OCI-LY1 (cell line): Measurements from ENCODE around the gene SLTM.
"Not testable (repeated sequence)": the region's sequence is repeated elsewhere in the genome, so short reads cannot be mapped to it uniquely, and the experiment has no call there.

Source experiments
- H2AFZ ChIP-seq: fragments of 200-600 bp; sonication (generic), shearing (Covaris generic); 2 replicates; pipeline ENCODE4 v1.6.0; 2014; ENCODE audit warnings: antibody characterized with exemption, mild to moderate bottlenecking, low read length
- H3F3A ChIP-seq: fragments of 200-600 bp; sonication (generic), shearing (Covaris generic); 2 replicates; pipeline ENCODE4 v1.6.0; 2014; ENCODE audit warnings: mild to moderate bottlenecking, antibody characterized with exemption, low read length, moderate library complexity; ENCODE audit not compliant: insufficient read depth
- H3K27ac ChIP-seq: fragments of 200-600 bp; sonication (generic); 2 replicates; pipeline ENCODE4 v1.5.1; 2014; ENCODE audit warnings: low read length, mixed run types, mild to moderate bottlenecking, low read depth; ENCODE audit not compliant: poor library complexity, severe bottlenecking
- H3K27me3 ChIP-seq: fragments of 200-600 bp; sonication (generic); 2 replicates; pipeline ENCODE4 v1.6.0; 2014; ENCODE audit warnings: antibody characterized with exemption, mild to moderate bottlenecking, low read length, moderate library complexity; ENCODE audit not compliant: insufficient read depth
- H3K36me3 ChIP-seq: fragments of 200-600 bp; sonication (generic); 2 replicates; pipeline ENCODE4 v1.6.1; 2014; ENCODE audit warnings: mild to moderate bottlenecking, antibody characterized with exemption, low read length, moderate library complexity, mixed read lengths; ENCODE audit not compliant: insufficient read depth
- H3K4me1 ChIP-seq: fragments of 200-600 bp; sonication (generic); 2 replicates; pipeline ENCODE4 v1.5.1; 2014; ENCODE audit warnings: mild to moderate bottlenecking, low read length, moderate library complexity; ENCODE audit not compliant: insufficient read depth, severe bottlenecking
- H3K4me2 ChIP-seq: fragments of 200-600 bp; sonication (generic), shearing (Covaris generic); 2 replicates; pipeline ENCODE4 v1.6.1; 2014; ENCODE audit warnings: low read length
- H3K4me3 ChIP-seq: fragments of 200-600 bp; sonication (generic); 2 replicates; pipeline ENCODE4 v1.5.1; 2014; ENCODE audit warnings: low read length, low read depth, mild to moderate bottlenecking, mixed read lengths; ENCODE audit not compliant: poor library complexity, severe bottlenecking
- H3K79me2 ChIP-seq: fragments of 200-600 bp; shearing (Covaris generic); 2 replicates; pipeline ENCODE4 v1.6.1; 2016; ENCODE audit warnings: mixed run types, low read length, mixed read lengths; ENCODE audit not compliant: insufficient read depth
- H3K9ac ChIP-seq: fragments of 200-600 bp; sonication (generic), shearing (Covaris generic); 2 replicates; pipeline ENCODE4 v1.6.1; 2014; ENCODE audit warnings: mild to moderate bottlenecking, low read length, mixed read lengths
- H3K9me2 ChIP-seq: fragments of 200-600 bp; sonication (generic), shearing (Covaris generic); 2 replicates; pipeline ENCODE4 v1.6.1; 2014; ENCODE audit warnings: low read depth, mild to moderate bottlenecking, low read length, mixed read lengths
- H3K9me3 ChIP-seq: fragments of 200-600 bp; shearing (Covaris generic); 2 replicates; pipeline ENCODE4 v1.6.1; 2014; ENCODE audit warnings: low read length, mixed read lengths
- H4K20me1 ChIP-seq: fragments of 200-600 bp; sonication (generic), shearing (Covaris generic); 2 replicates; pipeline ENCODE4 v1.6.0; 2016; ENCODE audit warnings: mild to moderate bottlenecking, low read length; ENCODE audit not compliant: insufficient read depth
- EZH2 ChIP-seq: fragments of 200-600 bp; sonication (generic), shearing (Covaris generic); IDR thresholded peaks from 2 replicates; pipeline ENCODE4 v1.8.0; 2017; ENCODE audit warnings: borderline replicate concordance, mixed run types, mild to moderate bottlenecking, antibody characterized with exemption, low read length, moderate library complexity, mixed read lengths
- TF ChIP-seq, protein P1 (sequence below): fragments of 200-600 bp; sonication (generic), shearing (Covaris generic); IDR thresholded peaks from 2 replicates; pipeline ENCODE4 v1.5.1; 2017; ENCODE audit warnings: mild to moderate bottlenecking, antibody characterized with exemption, low read length, moderate library complexity, mixed read lengths

Gene SLTM

DNA sequence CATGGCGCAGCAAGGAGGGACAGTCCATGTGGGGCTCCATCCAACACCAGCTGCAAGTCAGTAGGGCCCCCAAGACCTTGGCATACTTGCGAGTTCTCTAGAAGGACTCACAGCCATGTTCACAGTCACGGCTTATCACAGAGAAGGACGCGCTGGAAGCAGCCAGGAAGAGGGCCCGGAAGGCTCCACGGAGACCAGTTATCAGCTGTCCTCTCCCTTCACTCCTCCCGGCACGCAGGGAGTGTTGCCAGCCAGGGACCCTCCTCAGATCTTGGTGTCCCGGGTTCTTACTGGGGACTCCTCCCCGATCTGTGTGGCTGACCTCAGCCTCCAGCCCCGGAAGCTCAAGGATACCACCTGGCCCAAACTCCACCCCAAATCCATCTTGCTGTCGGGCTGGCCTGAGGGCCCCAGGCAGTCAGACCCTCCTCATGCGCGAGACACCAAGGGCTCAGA, 68.0 kb downstream of the SLTM start:
- Histone ChIP-seq H2AFZ (no peak overlapping the region), H3K4me1 (peaks cover 17% of the 10 kb centered on the region), H3F3A (no peaks in the 10 kb centered on the region), H3K9me2 (no peaks in the 10 kb centered on the region), H3K4me3 (peak overlapping the region; percentile 56), H4K20me1 (no peaks in the 10 kb centered on the region), H3K9me3 (no peaks in the 10 kb centered on the region), H3K9ac (peak overlapping the region; percentile 62), H3K79me2 (no peaks in the 10 kb centered on the region), H3K27ac (peak overlapping the region; percentile 25), H3K36me3 (no peaks in the 10 kb centered on the region), H3K27me3 (no peaks in the 10 kb centered on the region), H3K4me2 (peak overlapping the region; percentile 62)
- no peak for TF ChIP-seq EZH2
- TF ChIP-seq, protein P1, sequence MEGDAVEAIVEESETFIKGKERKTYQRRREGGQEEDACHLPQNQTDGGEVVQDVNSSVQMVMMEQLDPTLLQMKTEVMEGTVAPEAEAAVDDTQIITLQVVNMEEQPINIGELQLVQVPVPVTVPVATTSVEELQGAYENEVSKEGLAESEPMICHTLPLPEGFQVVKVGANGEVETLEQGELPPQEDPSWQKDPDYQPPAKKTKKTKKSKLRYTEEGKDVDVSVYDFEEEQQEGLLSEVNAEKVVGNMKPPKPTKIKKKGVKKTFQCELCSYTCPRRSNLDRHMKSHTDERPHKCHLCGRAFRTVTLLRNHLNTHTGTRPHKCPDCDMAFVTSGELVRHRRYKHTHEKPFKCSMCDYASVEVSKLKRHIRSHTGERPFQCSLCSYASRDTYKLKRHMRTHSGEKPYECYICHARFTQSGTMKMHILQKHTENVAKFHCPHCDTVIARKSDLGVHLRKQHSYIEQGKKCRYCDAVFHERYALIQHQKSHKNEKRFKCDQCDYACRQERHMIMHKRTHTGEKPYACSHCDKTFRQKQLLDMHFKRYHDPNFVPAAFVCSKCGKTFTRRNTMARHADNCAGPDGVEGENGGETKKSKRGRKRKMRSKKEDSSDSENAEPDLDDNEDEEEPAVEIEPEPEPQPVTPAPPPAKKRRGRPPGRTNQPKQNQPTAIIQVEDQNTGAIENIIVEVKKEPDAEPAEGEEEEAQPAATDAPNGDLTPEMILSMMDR, result no peak

DNA sequence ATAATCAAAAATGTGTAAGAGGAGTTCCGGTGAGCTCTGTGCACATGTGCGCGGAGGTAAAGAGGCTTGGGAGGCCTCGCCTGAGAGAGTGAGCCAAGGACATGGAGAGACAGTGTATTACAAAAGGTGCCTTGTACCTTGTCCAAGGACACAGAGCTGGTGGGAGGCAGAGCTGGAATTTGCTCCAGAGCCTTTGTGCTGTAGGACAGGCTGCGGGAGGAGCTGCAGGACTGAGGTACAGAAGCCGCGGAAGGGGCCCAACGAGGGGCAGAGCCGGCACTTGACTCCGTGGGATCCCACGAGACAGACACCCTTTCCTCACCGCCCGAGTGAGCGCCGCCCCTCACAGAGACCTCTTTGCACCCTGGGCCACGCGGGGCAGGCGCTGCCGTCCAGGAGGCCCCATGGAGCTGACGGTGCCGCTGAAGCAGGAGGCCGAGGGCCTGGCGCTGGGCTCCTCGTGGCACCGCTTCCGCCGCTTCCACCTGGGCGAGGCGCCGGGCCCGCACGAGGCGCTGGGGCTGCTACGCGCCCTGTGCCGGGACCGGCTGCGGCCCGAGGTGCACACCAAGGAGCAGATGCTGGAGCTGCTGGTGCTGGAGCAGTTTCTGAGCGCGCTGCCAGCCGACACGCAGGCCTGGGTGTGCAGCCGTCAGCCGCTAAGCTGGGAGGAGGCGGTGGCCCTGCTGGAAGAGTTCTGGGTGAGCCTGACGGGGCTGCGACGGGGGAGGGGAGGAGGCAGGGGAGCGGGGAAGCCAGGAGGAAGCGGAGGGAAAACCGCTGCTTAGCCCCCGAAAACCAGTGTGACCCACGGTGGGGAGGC, 68.7 kb downstream of the SLTM start:
- peak overlapping the region; percentile 56 for H3K4me3 ChIP-seq
- peak overlapping the region; percentile 62 for H3K9ac ChIP-seq

DNA sequence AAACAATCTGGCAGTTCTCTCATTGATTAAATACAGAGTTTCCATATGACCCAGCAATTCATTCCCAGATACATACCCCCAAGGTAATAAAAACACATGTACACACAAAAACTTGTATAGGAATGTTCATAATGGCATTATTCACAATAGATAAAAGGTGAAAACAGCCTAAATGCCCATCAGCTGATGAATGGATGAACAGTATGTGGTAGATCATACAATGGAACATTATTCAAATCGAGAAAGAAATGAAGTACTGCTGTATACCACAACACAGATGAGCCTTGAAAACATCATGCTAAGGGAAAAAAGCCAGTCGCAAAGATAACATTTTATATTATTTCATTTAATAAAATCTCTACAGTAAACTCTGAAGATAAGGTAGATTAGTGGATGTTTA, 71.2 kb downstream of the SLTM start:
- no peak for TF ChIP-seq EZH2
- TF ChIP-seq, protein P1, result no peak
- Histone ChIP-seq H3K4me3 (no peak overlapping the region), H3K9ac (no peak overlapping the region), H3K4me1 (peaks cover 17% of the 10 kb centered on the region), H3K4me2 (no peak overlapping the region), H3K27me3 (no peaks in the 10 kb centered on the region), H3K79me2 (no peaks in the 10 kb centered on the region), H3K9me2 (no peaks in the 10 kb centered on the region), H3F3A (no peaks in the 10 kb centered on the region), H4K20me1 (no peaks in the 10 kb centered on the region), H3K9me3 (no peaks in the 10 kb centered on the region), H2AFZ (no peak overlapping the region), H3K36me3 (no peaks in the 10 kb centered on the region), H3K27ac (no peak overlapping the region)

More for the DNA sequence above, 68.7 kb downstream of the SLTM start:
- no peaks in the 10 kb centered on the region for H3K36me3 ChIP-seq
- no peaks in the 10 kb centered on the region for H3K9me3 ChIP-seq
- H3K9me2 ChIP-seq, result no peaks in the 10 kb centered on the region
- TF ChIP-seq, protein P1, result no peak
- TF ChIP-seq EZH2, result no peak
- no peak overlapping the region for H2AFZ ChIP-seq
- H3K4me1 ChIP-seq, result peaks cover 17% of the 10 kb centered on the region
- no peaks in the 10 kb centered on the region for H3K79me2 ChIP-seq
- no peaks in the 10 kb centered on the region for H3K27me3 ChIP-seq
- H4K20me1 ChIP-seq, result no peaks in the 10 kb centered on the region
- peak overlapping the region; percentile 25 for H3K27ac ChIP-seq
- H3F3A ChIP-seq, result no peaks in the 10 kb centered on the region
- H3K4me2 ChIP-seq, result peak overlapping the region; percentile 62

DNA sequence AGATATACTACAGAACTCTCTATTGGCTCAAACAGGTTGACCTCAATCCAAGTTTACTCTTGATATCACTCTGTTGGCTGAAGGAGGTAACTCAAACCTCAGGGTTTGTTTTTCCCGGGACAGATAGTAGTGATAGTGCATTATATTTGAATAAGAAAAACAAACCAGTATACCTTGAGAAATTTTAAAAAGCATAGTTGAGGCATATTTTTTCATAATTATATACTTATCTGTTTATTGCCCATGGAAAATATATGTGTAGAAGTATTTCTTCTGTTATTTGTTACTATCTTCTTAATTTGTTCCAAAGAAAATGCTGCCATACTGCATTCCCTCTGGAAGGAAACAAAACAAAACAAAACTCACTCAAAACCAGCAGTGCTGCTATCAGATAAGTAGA, 76.9 kb downstream of the SLTM start:
- H3K4me2 ChIP-seq, H3K9me2 ChIP-seq, H3K79me2 ChIP-seq, H4K20me1 ChIP-seq, H3K27me3 ChIP-seq, H3K9ac ChIP-seq, H3K9me3 ChIP-seq, H3F3A ChIP-seq, H3K4me3 ChIP-seq, H3K27ac ChIP-seq, H2AFZ ChIP-seq, H3K4me1 ChIP-seq: not testable (repeated sequence)
- peaks cover 11% of the 10 kb centered on the region for H3K36me3 ChIP-seq
